Panc1 (cell line): ENCODE measurements around the gene NUDT13.

Experiments used
- CTCF ChIP-seq: fragments of 450-650 bp; IDR thresholded peaks from 2 replicates; pipeline ENCODE4 v1.5.1; 2017; ENCODE audit warnings: mild to moderate bottlenecking
- POLR2AphosphoS5 ChIP-seq: IDR thresholded peaks from 2 replicates; pipeline ENCODE4 v1.6.1; 2012; ENCODE audit warnings: mild to moderate bottlenecking, low read depth, low read length, moderate library complexity
- REST ChIP-seq, 2 experiments: IDR thresholded peaks; 2 replicates each; pipeline ENCODE4 v1.6.1; 2011 to 2012; ENCODE audit warnings: low read depth in 2 of 2, control low read depth in 1 of 2, low read length in 1 of 2, mild to moderate bottlenecking in 1 of 2, moderate library complexity in 1 of 2; ENCODE audit not compliant: insufficient read depth in 1 of 2
- SIN3A ChIP-seq: IDR thresholded peaks from 2 replicates; pipeline ENCODE4 v1.6.1; 2012; ENCODE audit warnings: low read depth, mild to moderate bottlenecking, low read length, moderate library complexity, borderline replicate concordance; ENCODE audit not compliant: insufficient read depth

- TF ChIP-seq CTCF, result no peak
- TF ChIP-seq POLR2AphosphoS5, result no peak
- no peak for TF ChIP-seq SIN3A
- no peak for TF ChIP-seq REST (IDR thresholded peaks at IDR 0.05; ENCODE audit: insufficient read depth in 1 of 2, low read depth in 2 of 2, low read length in 1 of 2)
These were observed 41.8 kb downstream of the NUDT13 start for GRCh38 chr10:73152009-73152408.
